HG02678 (cell line): ENCODE results near the gene TRIM49B.
"Not testable (repeated sequence)": the region's sequence is repeated elsewhere in the genome, so short reads cannot be mapped to it uniquely, and the experiment has no call there.

Source experiments
- ATAC-seq: cut with Tn5 transposase; IDR thresholded peaks from one replicate; pipeline ENCODE4 v1.9.1; 2021; ENCODE audit warnings: mild to moderate bottlenecking, moderate library complexity; ENCODE audit not compliant: unreplicated experiment

The TRIM49B gene

GRCh38 chr11:49028523-49028922, at the start of gene TRIM49B:
TRIM49B (plus strand) TSS chr11:49028823; CDS start chr11:49031600, 2,777 bp downstream.
- not testable (repeated sequence) for ATAC-seq

GRCh38 chr11:48983785-48984184, 44.8 kb upstream of the TRIM49B start, which contains the start of gene TRIM51G:
TRIM51G (minus strand) TSS chr11:48983885; CDS start chr11:48981695, 2,190 bp downstream.
- ATAC-seq, result not testable (repeated sequence)

- ATAC-seq, result not testable (repeated sequence)
These were observed 19.6 kb downstream of the TRIM49B start for GRCh38 chr11:49048229-49048628.

GRCh38 chr11:49049821-49050220, 21.2 kb downstream of the TRIM49B start:
- ATAC-seq, result not testable (repeated sequence)

- ATAC-seq, result not testable (repeated sequence)
These were observed 30.4 kb downstream of the TRIM49B start, which contains the start of gene TRIM64C for GRCh38 chr11:49059012-49059411. TRIM64C (minus strand) TSS chr11:49059112; CDS start chr11:49059112, 0 bp downstream.

- not testable (repeated sequence) for ATAC-seq
These were observed 41.3 kb downstream of the TRIM49B start for GRCh38 chr11:49069897-49070296.
